Measurements from ENCODE around the gene LST1. TPM values are rescaled to one million over a fixed set of nuclear protein-coding genes. Genes with fewer than 3 reads are reported as not detected.
"Not testable (repeated sequence)": the region's sequence is repeated elsewhere in the genome, so short reads cannot be mapped to it uniquely, and the experiment has no call there.

LST1 gene
- total and polyA plus RNA-seq, 4 donors: 10.4 to 24.6 (median 13.4) TPM

- TF ChIP-seq ZBTB33 (IDR thresholded peaks at IDR 0.05): no peak
- no peak for TF ChIP-seq CTCF (IDR thresholded peaks at IDR 0.05; ENCODE audit: low read depth, low read length, missing input control)
- no peak for TF ChIP-seq JUND (IDR thresholded peaks at IDR 0.05)
- no peak for TF ChIP-seq HNF4A (conservative IDR thresholded peaks at IDR 0.05)
- TF ChIP-seq RXRA (IDR thresholded peaks at IDR 0.05): no peak
- TF ChIP-seq FOXA1 (IDR thresholded peaks at IDR 0.05): no peak
These were observed 2.0 kb downstream of the LST1 start (continued) for GRCh38 chr6:31587791-31588777.

GRCh38 chr6:31588871-31589650 is 3.0 kb downstream of the LST1 start:
- TF ChIP-seq EGR1 (IDR thresholded peaks at IDR 0.05; ENCODE audit: low read depth in 2 of 2) (no peak), GABPA (IDR thresholded peaks at IDR 0.05 in 1 of 2, conservative IDR thresholded peaks at IDR 0.05 in 1 of 2) (no peak), JUND (IDR thresholded peaks at IDR 0.05) (no peak), REST (IDR thresholded peaks at IDR 0.05) (no peak), RXRA (IDR thresholded peaks at IDR 0.05) (no peak), YY1 (IDR thresholded peaks at IDR 0.05) (no peak)
- DNase-seq (ENCODE audit: low spot score): no peak
- H3K4me3 ChIP-seq (ENCODE audit: low read depth in 1 of 3, low read length in 3 of 3): no peak overlapping the region
- WGBS: 62% methylated on average over 9 of the region's 9 CpGs
- H3K27ac ChIP-seq (ENCODE audit: low read depth in 1 of 2, low read length in 2 of 2): no peak overlapping the region
- H3K36me3 ChIP-seq (ENCODE audit: control insufficient read depth in 4 of 4, insufficient read depth in 3 of 4, low read depth in 1 of 4, low read length in 3 of 4): no peaks in the 10 kb centered on the region
- peaks cover 0 to 3% (median 0%) of the 10 kb centered on the region in 4 donors for H3K4me1 ChIP-seq (ENCODE audit: control insufficient read depth in 4 of 4, insufficient read depth in 4 of 4, low read length in 3 of 4)
- H3K9ac ChIP-seq (ENCODE audit: low read depth in 1 of 2, low read length in 2 of 2): no peak overlapping the region
- no peaks in the 10 kb centered on the region for H3K27me3 ChIP-seq (ENCODE audit: control insufficient read depth in 4 of 4, insufficient read depth in 4 of 4, low read length in 3 of 4)
- H3K9me3 ChIP-seq (ENCODE audit: control insufficient read depth in 4 of 4, low read length in 3 of 4): no peaks in the 10 kb centered on the region

- not testable (repeated sequence) for H3K36me3 ChIP-seq (ENCODE audit: control insufficient read depth in 4 of 4, insufficient read depth in 3 of 4, low read depth in 1 of 4, low read length in 3 of 4); H3K9me3 ChIP-seq (ENCODE audit: control insufficient read depth in 4 of 4, low read length in 3 of 4); H3K9ac ChIP-seq (ENCODE audit: low read depth in 1 of 2, low read length in 2 of 2); H3K27me3 ChIP-seq (ENCODE audit: control insufficient read depth in 4 of 4, insufficient read depth in 4 of 4, low read length in 3 of 4); DNase-seq (ENCODE audit: low spot score); H3K27ac ChIP-seq (ENCODE audit: low read depth in 1 of 2, low read length in 2 of 2); H3K4me1 ChIP-seq (ENCODE audit: control insufficient read depth in 4 of 4, insufficient read depth in 4 of 4, low read length in 3 of 4); H3K4me3 ChIP-seq (ENCODE audit: low read depth in 1 of 3, low read length in 3 of 3)
- WGBS: 90% methylated on average over 5 of the region's 5 CpGs
These were observed 4.6 kb downstream of the LST1 start for GRCh38 chr6:31590691-31591090.
